SK-N-SH (cell line): Measurements from ENCODE around the gene CELF2.

Experiments
- EP300 ChIP-seq, 2 experiments: IDR thresholded peaks; 2 replicates each; pipeline versions ENCODE4 v1.4.0 to v1.6.1; 2012; ENCODE audit warnings: borderline replicate concordance in 1 of 2, low read depth in 1 of 2, low read length in 1 of 2
- EZH2phosphoT487 ChIP-seq: fragments of 200-600 bp; sonication (generic); IDR thresholded peaks from 2 replicates; pipeline ENCODE4 v1.6.1; 2017; ENCODE audit warnings: low read depth, mixed run types, mild to moderate bottlenecking, antibody characterized with exemption, moderate library complexity, borderline replicate concordance
- RAD21 ChIP-seq: IDR thresholded peaks from 2 replicates; pipeline ENCODE4 v1.6.1; 2012; ENCODE audit warnings: mild to moderate bottlenecking, low read length
- SIN3A ChIP-seq: IDR thresholded peaks from 2 replicates; pipeline ENCODE4 v1.6.1; 2012; ENCODE audit warnings: low read depth, mild to moderate bottlenecking, low read length, moderate library complexity, borderline replicate concordance
- SMC3 ChIP-seq: IDR thresholded peaks from 2 replicates; pipeline ENCODE4 v1.6.1; 2012; ENCODE audit warnings: low read depth, low read length, improper control_type of control experiment
- TAF1 ChIP-seq: IDR thresholded peaks from 2 replicates; pipeline ENCODE4 v1.6.1; 2012; ENCODE audit warnings: low read depth, mild to moderate bottlenecking, low read length, moderate library complexity, borderline replicate concordance
- TF ChIP-seq, protein P1 (sequence below): fragments of 200-600 bp; sonication (generic); IDR thresholded peaks from 2 replicates; pipeline ENCODE4 v1.6.1; 2017; ENCODE audit warnings: antibody characterized with exemption, mild to moderate bottlenecking, moderate library complexity

DNA sequence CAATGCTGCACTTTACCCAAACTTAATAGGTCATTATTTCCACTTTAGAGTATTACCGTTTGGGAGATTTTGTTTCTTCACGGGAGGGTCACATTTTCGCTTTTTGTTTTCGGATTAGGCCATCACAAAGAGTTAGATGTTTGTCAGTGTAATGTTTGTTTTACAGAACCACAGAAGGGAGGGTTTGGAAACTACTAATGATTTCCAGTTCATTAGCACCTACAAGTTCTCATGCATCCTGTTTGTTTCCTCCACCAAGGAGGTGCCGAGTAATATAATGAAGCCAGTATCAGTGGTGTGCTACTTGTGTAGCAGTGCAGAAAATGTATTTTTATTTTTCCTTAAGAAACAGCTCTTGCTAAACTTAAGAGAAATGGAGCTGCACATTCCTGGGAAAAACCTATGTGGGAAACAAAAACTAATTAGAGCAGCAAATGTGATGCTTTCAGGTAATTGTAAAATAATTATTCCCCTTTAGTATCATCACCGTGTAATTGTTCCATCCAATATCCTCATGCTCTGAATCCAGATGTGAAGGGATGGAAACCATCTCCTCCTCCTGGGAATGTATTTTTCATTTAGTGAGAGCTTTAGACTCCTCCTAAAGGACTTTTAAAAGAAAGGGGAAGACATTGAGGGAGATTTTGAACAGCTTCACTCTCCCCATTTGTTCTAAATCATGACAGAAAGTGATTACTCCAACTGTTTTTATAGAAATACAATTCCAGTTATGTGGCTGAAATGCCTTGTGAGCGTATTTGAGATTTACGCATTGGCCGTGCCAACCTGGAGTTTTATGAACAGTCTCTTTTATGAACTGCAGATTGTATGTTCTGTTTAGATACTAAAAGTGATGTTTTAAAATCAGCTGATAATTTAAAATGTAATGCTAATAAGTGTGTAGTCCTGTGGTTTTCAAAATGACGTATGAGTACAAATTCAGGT lies 5.6 kb downstream of the CELF2 start:
- TF ChIP-seq SMC3, result no peak
- no peak for TF ChIP-seq EP300 (IDR thresholded peaks at IDR 0.05; ENCODE audit: borderline replicate concordance in 1 of 2, low read depth in 1 of 2, low read length in 1 of 2)
- TF ChIP-seq, protein P1, sequence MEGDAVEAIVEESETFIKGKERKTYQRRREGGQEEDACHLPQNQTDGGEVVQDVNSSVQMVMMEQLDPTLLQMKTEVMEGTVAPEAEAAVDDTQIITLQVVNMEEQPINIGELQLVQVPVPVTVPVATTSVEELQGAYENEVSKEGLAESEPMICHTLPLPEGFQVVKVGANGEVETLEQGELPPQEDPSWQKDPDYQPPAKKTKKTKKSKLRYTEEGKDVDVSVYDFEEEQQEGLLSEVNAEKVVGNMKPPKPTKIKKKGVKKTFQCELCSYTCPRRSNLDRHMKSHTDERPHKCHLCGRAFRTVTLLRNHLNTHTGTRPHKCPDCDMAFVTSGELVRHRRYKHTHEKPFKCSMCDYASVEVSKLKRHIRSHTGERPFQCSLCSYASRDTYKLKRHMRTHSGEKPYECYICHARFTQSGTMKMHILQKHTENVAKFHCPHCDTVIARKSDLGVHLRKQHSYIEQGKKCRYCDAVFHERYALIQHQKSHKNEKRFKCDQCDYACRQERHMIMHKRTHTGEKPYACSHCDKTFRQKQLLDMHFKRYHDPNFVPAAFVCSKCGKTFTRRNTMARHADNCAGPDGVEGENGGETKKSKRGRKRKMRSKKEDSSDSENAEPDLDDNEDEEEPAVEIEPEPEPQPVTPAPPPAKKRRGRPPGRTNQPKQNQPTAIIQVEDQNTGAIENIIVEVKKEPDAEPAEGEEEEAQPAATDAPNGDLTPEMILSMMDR, result no peak
- no peak for TF ChIP-seq SIN3A
- no peak for TF ChIP-seq EZH2phosphoT487
- no peak for TF ChIP-seq TAF1
- no peak for TF ChIP-seq RAD21
